Fibroblast of pulmonary artery (primary cell): Measurements from ENCODE around the gene ZNF77.
A peak's percentile ranks its signal among the peaks of the same experiment; 100 is the strongest.
"Not testable (repeated sequence)": the region's sequence is repeated elsewhere in the genome, so short reads cannot be mapped to it uniquely, and the experiment has no call there.

Experiments used
- DNase-seq: peaks from one replicate; pipeline ENCODE4 v3.0.0-alpha.2; 2010; ENCODE audit warnings: low read depth
- H3K4me3 ChIP-seq: replicated peaks from 2 replicates; pipeline ENCODE4 v1.5.1; 2011; ENCODE audit warnings: low read depth, mild to moderate bottlenecking, control low read depth, low read length, moderate library complexity
- TF ChIP-seq, protein P1 (sequence below): IDR thresholded peaks from 2 replicates; pipeline ENCODE4 v1.5.1; 2011; ENCODE audit warnings: mild to moderate bottlenecking, control low read depth, low read length, inconsistent platforms; ENCODE audit errors: missing control alignments

Gene ZNF77

DNA sequence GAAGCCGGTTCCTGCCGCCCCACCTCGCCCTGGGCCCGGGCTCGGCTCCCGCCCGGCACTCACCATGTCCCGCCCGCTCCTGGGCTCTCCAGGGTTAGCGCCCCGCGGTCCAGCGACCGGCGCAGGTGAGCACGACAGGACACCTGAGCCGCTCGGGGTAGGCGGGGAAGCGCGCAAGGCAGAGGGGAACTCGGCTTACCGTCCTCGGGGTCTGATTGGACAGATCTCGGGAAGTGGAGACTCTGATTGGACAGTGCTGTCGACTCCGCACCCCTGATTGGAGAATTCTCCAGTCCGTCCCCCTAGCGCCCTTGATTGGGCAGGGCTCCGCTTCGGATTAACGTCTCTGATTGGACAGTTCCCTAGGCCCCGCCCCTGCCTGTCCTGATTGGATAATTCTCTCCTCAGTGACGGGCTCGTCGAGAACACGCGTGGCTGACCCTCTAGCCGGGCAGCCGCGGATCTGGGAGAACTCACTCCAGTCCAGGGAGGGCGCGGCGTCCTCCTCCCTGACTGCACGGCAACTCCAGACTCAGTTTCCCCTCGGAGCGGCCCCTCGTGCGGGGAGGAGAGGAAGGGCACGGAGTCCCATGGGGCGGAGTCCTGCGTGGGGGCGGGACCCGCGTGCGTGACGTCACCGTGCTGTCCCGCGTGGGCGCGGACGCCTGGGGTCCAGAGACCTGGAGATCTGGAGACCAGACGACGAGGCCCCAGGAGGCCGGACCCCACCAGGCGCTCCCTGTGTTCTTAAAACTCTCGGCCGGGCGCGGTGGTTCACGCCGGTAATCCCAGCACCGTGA is at the start of gene ZNF77:
ZNF77 (minus strand) TSS at position 197 of the 800 bp plus-strand sequence; CDS start at position 66, 131 bp downstream.
- DNase-seq: peak; percentile 99
- peak within 1 kb of the TSS; percentile 83 for H3K4me3 ChIP-seq
- TF ChIP-seq, protein P1, sequence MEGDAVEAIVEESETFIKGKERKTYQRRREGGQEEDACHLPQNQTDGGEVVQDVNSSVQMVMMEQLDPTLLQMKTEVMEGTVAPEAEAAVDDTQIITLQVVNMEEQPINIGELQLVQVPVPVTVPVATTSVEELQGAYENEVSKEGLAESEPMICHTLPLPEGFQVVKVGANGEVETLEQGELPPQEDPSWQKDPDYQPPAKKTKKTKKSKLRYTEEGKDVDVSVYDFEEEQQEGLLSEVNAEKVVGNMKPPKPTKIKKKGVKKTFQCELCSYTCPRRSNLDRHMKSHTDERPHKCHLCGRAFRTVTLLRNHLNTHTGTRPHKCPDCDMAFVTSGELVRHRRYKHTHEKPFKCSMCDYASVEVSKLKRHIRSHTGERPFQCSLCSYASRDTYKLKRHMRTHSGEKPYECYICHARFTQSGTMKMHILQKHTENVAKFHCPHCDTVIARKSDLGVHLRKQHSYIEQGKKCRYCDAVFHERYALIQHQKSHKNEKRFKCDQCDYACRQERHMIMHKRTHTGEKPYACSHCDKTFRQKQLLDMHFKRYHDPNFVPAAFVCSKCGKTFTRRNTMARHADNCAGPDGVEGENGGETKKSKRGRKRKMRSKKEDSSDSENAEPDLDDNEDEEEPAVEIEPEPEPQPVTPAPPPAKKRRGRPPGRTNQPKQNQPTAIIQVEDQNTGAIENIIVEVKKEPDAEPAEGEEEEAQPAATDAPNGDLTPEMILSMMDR: no peak

DNA sequence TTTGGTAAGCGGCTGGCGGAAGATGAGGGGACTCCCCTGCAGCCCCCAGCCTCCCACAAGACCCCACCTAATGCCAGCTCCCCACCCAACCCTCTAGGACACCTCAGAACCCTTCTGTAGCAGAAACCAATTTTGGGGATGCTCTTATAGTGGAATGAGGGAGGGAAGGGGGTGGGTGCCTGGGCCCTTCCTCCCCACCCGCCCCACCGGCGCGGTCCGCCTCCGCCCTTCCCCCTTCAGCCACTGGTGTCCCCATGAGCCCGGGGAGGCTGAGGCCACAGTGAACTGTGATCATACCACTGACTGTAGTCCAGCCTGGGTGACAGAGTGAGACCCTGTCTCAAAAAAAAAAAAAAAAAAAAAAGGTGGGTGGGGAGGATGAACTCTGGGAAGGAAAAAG is 48.8 kb upstream of the ZNF77 start:
- no peak overlapping the region for H3K4me3 ChIP-seq
- TF ChIP-seq, protein P1: no peak
- no peak for DNase-seq

DNA sequence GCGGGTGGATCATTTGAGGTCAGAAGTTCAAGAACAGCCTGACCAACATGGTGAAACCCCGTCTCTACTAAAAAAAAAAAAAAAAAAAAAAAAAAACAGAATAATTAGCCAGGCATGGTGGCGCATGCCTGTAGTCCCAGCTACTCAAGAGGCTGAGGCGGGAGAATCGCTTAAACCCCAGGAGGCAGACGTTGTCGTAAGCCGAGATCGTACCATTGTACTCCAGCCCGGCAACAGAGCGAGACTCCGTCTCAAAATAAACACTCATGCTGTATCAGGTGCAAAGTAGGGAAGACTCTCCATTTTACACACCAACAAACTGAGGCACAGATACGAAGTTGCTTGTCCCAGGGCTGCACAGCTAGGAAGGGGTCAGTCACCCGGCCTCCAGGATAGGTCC is 48.2 kb upstream of the ZNF77 start:
- no peak overlapping the region for H3K4me3 ChIP-seq
- no peak for DNase-seq
- TF ChIP-seq, protein P1: no peak

DNA sequence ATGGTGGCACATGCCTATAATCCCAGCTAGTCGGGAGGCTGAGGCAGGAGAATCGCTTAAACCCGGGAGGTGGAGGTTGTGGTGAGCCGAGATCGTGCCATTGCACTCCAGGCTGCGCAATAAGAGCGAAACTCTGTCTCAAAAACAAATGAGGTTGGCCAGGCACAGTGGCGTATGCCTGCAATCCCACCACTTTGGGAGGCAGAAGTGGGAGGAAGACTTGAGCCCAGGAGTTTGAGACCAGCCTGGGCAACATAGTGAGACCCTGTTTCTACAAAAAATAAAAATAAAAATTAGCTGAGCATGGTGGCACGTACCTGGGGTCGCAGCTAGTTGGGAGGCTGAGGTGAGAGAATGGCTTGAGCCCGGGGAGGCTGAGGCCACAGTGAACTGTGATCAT is 47.6 kb upstream of the ZNF77 start:
- DNase-seq, H3K4me3 ChIP-seq: not testable (repeated sequence)

DNA sequence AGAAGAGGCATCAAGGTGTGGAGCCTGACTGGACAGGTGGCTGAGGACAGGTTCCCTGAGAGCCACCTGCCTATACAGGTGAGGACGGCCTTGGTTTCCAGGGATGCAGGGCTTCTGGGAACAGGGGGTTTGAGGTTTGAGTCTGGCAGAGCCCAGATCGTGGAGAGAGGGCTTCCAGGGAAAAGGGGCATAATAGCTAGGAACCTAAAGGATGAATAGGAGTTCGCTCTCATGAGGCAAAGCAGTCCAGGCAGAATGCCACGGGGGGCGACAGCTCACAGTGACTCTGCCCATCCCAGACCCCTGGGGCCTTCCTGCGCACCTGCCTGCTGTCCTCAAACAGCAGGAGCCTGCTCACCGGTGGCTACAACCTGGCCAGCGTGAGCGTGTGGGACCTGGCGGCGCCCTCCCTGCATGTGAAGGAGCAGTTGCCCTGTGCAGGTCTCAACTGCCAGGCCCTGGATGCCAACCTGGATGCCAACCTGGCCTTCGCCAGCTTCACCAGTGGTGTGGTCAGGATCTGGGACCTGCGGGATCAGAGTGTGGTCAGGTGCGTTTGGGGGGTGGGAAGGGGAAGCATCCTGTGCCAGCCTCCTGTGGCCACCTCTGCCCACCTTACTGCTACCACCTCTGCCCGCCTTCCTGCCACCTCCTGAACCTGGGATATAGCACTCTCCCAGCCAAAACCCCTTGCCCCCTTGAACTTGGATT is 44.6 kb upstream of the ZNF77 start:
- TF ChIP-seq, protein P1: no peak
- DNase-seq: no peak
- no peak overlapping the region for H3K4me3 ChIP-seq

DNA sequence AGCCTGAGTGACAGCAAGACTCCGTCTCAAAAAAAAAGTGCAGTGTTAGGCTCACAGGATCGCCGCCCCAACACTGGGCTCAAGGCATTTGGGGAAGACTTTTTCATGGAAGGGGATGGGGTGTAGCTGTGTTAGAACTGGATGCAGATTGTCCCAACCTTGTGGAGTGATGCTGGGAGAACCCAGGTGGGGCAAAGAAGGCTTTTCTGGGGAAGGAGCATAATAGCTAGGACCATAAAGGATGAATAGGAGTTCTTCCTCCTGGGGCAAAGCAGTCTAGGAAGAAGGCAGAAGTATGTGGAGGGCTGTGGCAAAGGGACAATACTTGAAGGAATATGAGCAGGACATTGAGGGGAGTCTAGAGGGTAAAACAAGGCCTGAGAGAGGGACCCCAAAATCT is 43.8 kb upstream of the ZNF77 start:
- H3K4me3 ChIP-seq: no peak overlapping the region
- TF ChIP-seq, protein P1: no peak
- DNase-seq: no peak

DNA sequence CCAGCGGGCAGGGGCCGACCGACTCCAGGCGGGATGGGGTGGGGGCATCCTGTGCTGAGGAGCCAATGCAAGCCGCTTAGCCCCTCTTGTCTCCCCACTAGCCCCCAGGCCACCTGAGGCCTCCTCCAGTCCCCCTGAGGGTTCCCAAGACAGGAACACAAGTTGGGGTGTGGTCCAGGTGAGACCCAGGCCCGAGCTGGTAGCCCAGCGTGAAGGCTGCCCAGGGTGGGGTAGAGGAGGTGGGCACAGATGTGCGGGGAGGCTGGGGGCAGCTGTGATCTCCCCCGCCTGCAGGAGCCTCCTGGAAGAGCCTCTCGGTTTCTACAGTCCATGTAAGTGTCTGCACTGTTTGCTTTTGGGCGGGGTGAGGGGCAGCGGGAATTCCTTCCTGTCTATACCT is 43.0 kb upstream of the ZNF77 start:
- no peak overlapping the region for H3K4me3 ChIP-seq
- DNase-seq: no peak

More for the DNA sequence above, 43.0 kb upstream of the ZNF77 start:
- TF ChIP-seq, protein P1: no peak
